ENCODE measurements around the gene GAPVD1. TPM values are rescaled to one million over a fixed set of nuclear protein-coding genes. Genes with fewer than 3 reads are reported as not detected.

GAPVD1 gene
- total RNA-seq, 1 experiment from 2014 or later: 53.1 TPM

GRCh38 chr9:125406810-125407087 is 145.1 kb downstream of the GAPVD1 start:
- Histone ChIP-seq H3K36me3 (ENCODE audit: control insufficient read depth in 1 of 2, insufficient read depth in 2 of 2, low read length in 2 of 2) (no peaks in the 10 kb centered on the region), H3K9me3 (ENCODE audit: control insufficient read depth in 1 of 2, insufficient read depth in 1 of 2, low read depth in 1 of 2, low read length in 2 of 2) (no peaks in the 10 kb centered on the region), H3K4me1 (ENCODE audit: control insufficient read depth in 1 of 2, insufficient read depth in 2 of 2, low read length in 2 of 2) (peaks cover 17 to 50% of the 10 kb centered on the region in 2 experiments), H3K27ac (ENCODE audit: low read depth, low read length) (no peak overlapping the region; the same call in 1 of the 2 replicates), H3K27me3 (ENCODE audit: insufficient read depth, low read length) (no peaks in the 10 kb centered on the region), H3K9ac (ENCODE audit: low read length) (no peak overlapping the region), H4K20me1 (ENCODE audit: insufficient read depth) (no peaks in the 10 kb centered on the region), H3K79me2 (ENCODE audit: insufficient read depth, low read length) (no peaks in the 10 kb centered on the region; the same call in 1 of the 2 replicates), H3K9me2 (ENCODE audit: insufficient read depth) (no peaks in the 10 kb centered on the region), H3K4me2 (ENCODE audit: low read length) (peak overlapping the region; percentile 22; the same call in 1 of the 2 replicates), H3K4me3 (replicated peaks in 1 of 2; ENCODE audit: low read depth in 1 of 2, low read length in 2 of 2) (no peak overlapping the region), H2AFZ (ENCODE audit: low read depth, low read length, poor library complexity, severe bottlenecking) (no peak overlapping the region)
- ChIA-PET RAD21 (ENCODE audit: low non-redundant PET in 1 of 2, low total read pairs in 2 of 2, uncharacterized antibody in 2 of 2, unreplicated experiment in 2 of 2) (interaction anchor here in 1 of 2 experiments (0.6 kb wide), 1 partner anchor 467 kb away, joined by 5 read pairs; no protein-coding TSS in a partner anchor), CTCF (interaction anchor here (2.0 to 3.3 kb wide), 2 partner anchors 886 to 1085 kb away, joined by 7 to 25 read pairs; no protein-coding TSS in a partner anchor), POLR2A (interaction anchor here (1.3 to 1.4 kb wide), 2 partner anchors 8 to 165 kb away, joined by 4 to 5 read pairs; partner anchors contain the start of gene HSPA5)
- TF ChIP-seq YY1 (IDR thresholded peaks at IDR 0.05; ENCODE audit: extremely low read depth, insufficient replicate concordance, low read depth, low read length): no peak
- TF ChIP-seq ZFX (IDR thresholded peaks at IDR 0.05): no peak
- no peak for TF ChIP-seq EGR1 (IDR thresholded peaks at IDR 0.05; ENCODE audit: low read depth)
- TF ChIP-seq MAX (IDR thresholded peaks at IDR 0.05): no peak
- no peak for TF ChIP-seq SP1 (IDR thresholded peaks at IDR 0.05; ENCODE audit: low read depth)
- TF ChIP-seq EZH2 (IDR thresholded peaks at IDR 0.05): no peak
- no peak for TF ChIP-seq JUND (IDR thresholded peaks at IDR 0.05)
- no peak for TF ChIP-seq CBX3 (IDR thresholded peaks at IDR 0.05; ENCODE audit: low read depth)
- no peak for TF ChIP-seq POLR2AphosphoS5 (IDR thresholded peaks at IDR 0.05; ENCODE audit: low read depth, low read length)
- TF ChIP-seq ELF1 (IDR thresholded peaks at IDR 0.05; ENCODE audit: borderline replicate concordance, low read depth): no peak
- TF ChIP-seq SIN3A (IDR thresholded peaks at IDR 0.05; ENCODE audit: low read depth): no peak
- no peak for TF ChIP-seq TCF7L2 (IDR thresholded peaks at IDR 0.05; ENCODE audit: borderline replicate concordance, extremely low read depth, insufficient read depth, insufficient read length)
- no peak for TF ChIP-seq ATF3 (IDR thresholded peaks at IDR 0.05)
- ATAC-seq (no peak), DNase-seq (ENCODE audit: low read depth, low spot score) (no peak)
- intact Hi-C loops (cut with micrococcal nuclease): loop anchor here (5.0 kb wide), 2 partner anchors 341 to 896 kb away; partner anchors contain the start of gene PBX3
- no TSS peak for BruUV-seq (replicated peaks)
